H1 (cell line): ENCODE measurements around the gene SGK1. TPM values are rescaled to one million over a fixed set of nuclear protein-coding genes. Genes with fewer than 3 reads are reported as not detected.

Experiments
- CTCF ChIA-PET: fragments of 300-600 bp; sonication (Branson Sonifier 250); formaldehyde crosslinking; loops from one replicate; lab custom pipeline; 2021; ENCODE audit not compliant: partially characterized antibody; lab: Charles Lee
- POLR2A ChIA-PET: fragments of 300-600 bp; sonication (Branson Sonifier 250); formaldehyde crosslinking; loops from one replicate; lab custom pipeline; 2021; ENCODE audit warnings: inconsistent platforms; ENCODE audit not compliant: partially characterized antibody; lab: Charles Lee
- DNase-seq, 2 experiments: peaks; one replicate each; pipeline versions ENCODE4 v3.0.0 to v3.0.0-alpha.2; 2010 to 2022; ENCODE audit warnings: low spot score in 2 of 2, low read depth in 1 of 2, mixed read lengths in 1 of 2
- FAIRE-seq: peaks from 2 replicates; lab custom pipeline; 2011; peaks lifted over from hg19 to GRCh38; lab: Jason Lieb, UNC
- H2AFZ ChIP-seq: 2 replicates; pipeline ENCODE4 v1.8.1; 2012; ENCODE audit warnings: low read length, inconsistent platforms
- H2AK5ac ChIP-seq: 2 replicates; pipeline ENCODE4 v1.6.1; 2013; ENCODE audit warnings: low read depth, low read length
- H2BK120ac ChIP-seq: replicated peaks from 2 replicates; pipeline ENCODE3; 2013; ENCODE audit warnings: low read depth, low read length, inconsistent platforms
- H2BK12ac ChIP-seq: 2 replicates; pipeline ENCODE4 v1.6.1; 2013; ENCODE audit warnings: low read depth, low read length
- H2BK15ac ChIP-seq: 2 replicates; pipeline ENCODE4 v1.6.1; 2013; ENCODE audit warnings: low read length
- H2BK20ac ChIP-seq: 2 replicates; pipeline ENCODE4 v1.6.1; 2013; ENCODE audit warnings: low read length
- H2BK5ac ChIP-seq: 2 replicates; pipeline ENCODE4 v1.6.1; 2013; ENCODE audit warnings: low read depth, low read length
- H3K14ac ChIP-seq: 2 replicates; pipeline ENCODE4 v1.6.1; 2013; ENCODE audit warnings: inconsistent platforms; ENCODE audit not compliant: insufficient read length
- H3K18ac ChIP-seq: 2 replicates; pipeline ENCODE4 v1.6.1; 2013; ENCODE audit warnings: low read length; ENCODE audit errors: extremely low read depth
- H3K23ac ChIP-seq: 2 replicates; pipeline ENCODE4 v1.6.1; 2013; ENCODE audit warnings: inconsistent platforms; ENCODE audit not compliant: insufficient read length
- H3K23me2 ChIP-seq: 2 replicates; pipeline ENCODE4 v1.6.1; 2013; ENCODE audit warnings: low read depth, low read length
- H3K27ac ChIP-seq: 2 replicates; pipeline ENCODE4 v1.6.1; 2011; ENCODE audit warnings: low read depth, low read length, inconsistent platforms
- H3K27me3 ChIP-seq, 4 experiments: replicated peaks in 1 of 4; 1 replicate in 1 of 4; 2 replicates in 3 of 4; pipeline versions ENCODE4 v1.6.1 to v1.8.1; 2011 to 2013; ENCODE audit warnings: low read length in 3 of 4, mild to moderate bottlenecking in 3 of 4, inconsistent platforms in 2 of 4, mixed read lengths in 2 of 4, moderate library complexity in 1 of 4; ENCODE audit not compliant: control insufficient read depth in 3 of 4, insufficient read depth in 3 of 4; ENCODE audit errors: extremely low read depth in 1 of 4
- H3K36me3 ChIP-seq, 4 experiments: 2 replicates each; pipeline versions ENCODE4 v1.6.1 to v1.8.1; 2011 to 2013; ENCODE audit warnings: mild to moderate bottlenecking in 4 of 4, low read length in 3 of 4, moderate library complexity in 2 of 4, control low read depth in 1 of 4, inconsistent platforms in 1 of 4; ENCODE audit not compliant: insufficient read depth in 4 of 4, control insufficient read depth in 2 of 4
- H3K4ac ChIP-seq: replicated peaks from 2 replicates; pipeline ENCODE3; 2013; ENCODE audit warnings: low read length, low read depth, mixed read lengths, inconsistent platforms; ENCODE audit not compliant: insufficient read length
- H3K4me1 ChIP-seq, 4 experiments: replicated peaks in 1 of 4; 1 replicate in 1 of 4; 2 replicates in 3 of 4; pipeline versions ENCODE4 v1.6.1 to v1.8.1; 2011 to 2013; ENCODE audit warnings: low read length in 3 of 4, inconsistent platforms in 2 of 4, mixed read lengths in 1 of 4; ENCODE audit not compliant: insufficient read depth in 4 of 4, control insufficient read depth in 3 of 4
- H3K4me2 ChIP-seq, 2 experiments: 2 replicates each; pipeline versions ENCODE4 v1.6.1 to v1.8.1; 2011 to 2013; ENCODE audit warnings: low read depth in 2 of 2, low read length in 2 of 2, control low read depth in 1 of 2, inconsistent platforms in 1 of 2, mild to moderate bottlenecking in 1 of 2; ENCODE audit not compliant: insufficient read depth in 1 of 2
- H3K4me3 ChIP-seq, 4 experiments: fragments of 200-600, 300-600 bp in 1 of 4; sonication (generic), shearing (Covaris generic), sonication (Bioruptor Twin) in 1 of 4; 2 replicates each; pipeline versions ENCODE4 v1.5.1 to v1.8.1; 2011 to 2016; ENCODE audit warnings: low read length in 4 of 4, low read depth in 3 of 4, control low read depth in 2 of 4, inconsistent platforms in 2 of 4, mild to moderate bottlenecking in 2 of 4, mixed read lengths in 1 of 4, moderate library complexity in 1 of 4; ENCODE audit not compliant: insufficient read depth in 2 of 4; ENCODE audit errors: extremely low read depth in 1 of 4
- H3K56ac ChIP-seq: replicated peaks from 2 replicates; pipeline ENCODE3; 2013; ENCODE audit warnings: low read depth, mild to moderate bottlenecking, mixed read lengths, low read length, inconsistent platforms; ENCODE audit not compliant: insufficient read length
- H3K79me1 ChIP-seq: 2 replicates; pipeline ENCODE4 v1.6.1; 2013; ENCODE audit warnings: low read depth, low read length, control low read depth
- H3K79me2 ChIP-seq, 2 experiments: 2 replicates each; pipeline versions ENCODE4 v1.6.1 to v1.8.1; 2012 to 2013; ENCODE audit warnings: low read length in 2 of 2, mild to moderate bottlenecking in 2 of 2, inconsistent platforms in 1 of 2; ENCODE audit not compliant: insufficient read depth in 2 of 2, control insufficient read depth in 1 of 2
- H3K9ac ChIP-seq, 4 experiments: replicated peaks in 1 of 4; 1 replicate in 1 of 4; 2 replicates in 3 of 4; pipeline versions ENCODE4 v1.6.1 to v1.8.1; 2011 to 2013; ENCODE audit warnings: low read depth in 3 of 4, low read length in 3 of 4, control low read depth in 2 of 4, mild to moderate bottlenecking in 2 of 4, moderate library complexity in 2 of 4, inconsistent platforms in 1 of 4; ENCODE audit errors: extremely low read depth in 1 of 4
- H3K9me3 ChIP-seq, 2 experiments: 2 replicates each; pipeline versions ENCODE4 v1.6.1 to v1.8.1; 2012 to 2013; ENCODE audit warnings: mild to moderate bottlenecking in 2 of 2, moderate library complexity in 2 of 2, control low read depth in 1 of 2, inconsistent platforms in 1 of 2, low read depth in 1 of 2, low read length in 1 of 2, mixed read lengths in 1 of 2; ENCODE audit not compliant: insufficient read depth in 2 of 2
- H4K20me1 ChIP-seq, 2 experiments: replicated peaks in 1 of 2; 2 replicates each; pipeline versions ENCODE3 to v1.8.1; 2011 to 2013; ENCODE audit warnings: inconsistent platforms in 2 of 2, low read length in 2 of 2, mild to moderate bottlenecking in 1 of 2; ENCODE audit not compliant: insufficient read depth in 2 of 2, control insufficient read depth in 1 of 2
- H4K5ac ChIP-seq: 2 replicates; pipeline ENCODE4 v1.6.1; 2013; ENCODE audit warnings: low read length, low read depth, mixed read lengths, inconsistent platforms; ENCODE audit not compliant: insufficient read length
- H4K8ac ChIP-seq: 2 replicates; pipeline ENCODE4 v1.8.0; 2013; ENCODE audit warnings: mild to moderate bottlenecking, moderate library complexity, low read length, inconsistent platforms; ENCODE audit not compliant: insufficient read depth; ENCODE audit errors: extremely low read depth
- H4K91ac ChIP-seq: replicated peaks from 2 replicates; pipeline ENCODE3; 2013; ENCODE audit warnings: low read length, mixed read lengths, inconsistent platforms; ENCODE audit not compliant: insufficient read length
- BACH1 ChIP-seq: IDR thresholded peaks from 2 replicates; pipeline ENCODE4 v1.6.1; 2012; ENCODE audit warnings: low read length, improper control_type of control experiment
- BRCA1 ChIP-seq: IDR thresholded peaks from 2 replicates; pipeline ENCODE4 v1.6.1; 2012; ENCODE audit warnings: low read depth, low read length, improper control_type of control experiment
- CHD1 ChIP-seq: IDR thresholded peaks from 2 replicates; pipeline ENCODE4 v1.6.1; 2012; ENCODE audit warnings: low read depth, low read length, improper control_type of control experiment
- KDM4A ChIP-seq: IDR thresholded peaks from one replicate; pipeline ENCODE4 v1.7.1; 2012; ENCODE audit warnings: low read depth, mild to moderate bottlenecking, moderate library complexity, low read length, inconsistent platforms; ENCODE audit not compliant: severe bottlenecking
- POLR2AphosphoS5 ChIP-seq: IDR thresholded peaks from 2 replicates; pipeline ENCODE4 v1.6.1; 2011; ENCODE audit warnings: low read depth, low read length
- SIRT6 ChIP-seq: IDR thresholded peaks from one replicate; pipeline ENCODE4 v1.7.1; 2012; ENCODE audit warnings: low read length, inconsistent platforms
- SP4 ChIP-seq: IDR thresholded peaks from 2 replicates; pipeline ENCODE4 v1.6.1; 2012; ENCODE audit warnings: low read length, inconsistent platforms
- WGBS, 2 experiments: shearing (Covaris generic) in 1 of 2; methylation state at CpG; one replicate each; pipeline versions ENCODE4 v1.1.6 to v1.1.7; 2013 to 2015; ENCODE audit warnings: low lambda C conversion rate in 2 of 2, mixed read lengths in 2 of 2, inconsistent platforms in 1 of 2, low coverage in 1 of 2, missing lambda C conversion rate in 1 of 2; ENCODE audit not compliant: insufficient replicate concordance in 2 of 2, insufficient coverage in 1 of 2, insufficient read length in 1 of 2; ENCODE audit errors: extremely low coverage in 1 of 2, missing lambda C conversion rate in 1 of 2; 5-methylcytosine and 5-hydroxymethylcytosine counted together
- polyA plus RNA-seq, 7 experiments: library from polyadenylated mRNA; depleted of rRNA in 3 of 7; stranded (reverse) in 5 of 7; unstranded in 2 of 7; fragments of >200 nt in 5 of 7; fragments of 200-250 nt in 2 of 7; gene quantifications; 1 replicate in 5 of 7; 2 replicates in 1 of 7; 4 replicates in 1 of 7; pipeline versions ENCODE4 v1.2.1 to v1.2.3, GENCODE V29; 2011 to 2013; ENCODE audit warnings: missing spikeins in 2 of 7, mixed read lengths in 2 of 7
- total RNA-seq: library from RNA; stranded (reverse); fragmentation: NEBNext Ultra II Directional; extraction: Animal tissue kit (Norgen Biotek cat#: 25700); gene quantifications from 2 replicates; pipeline ENCODE4 v1.2.1, GENCODE V29; 2021
- TF ChIP-seq, protein P1 (sequence below): IDR thresholded peaks from 2 replicates; pipeline ENCODE4 v1.6.1; 2012; ENCODE audit warnings: inconsistent platforms
- TF ChIP-seq, protein P2 (sequence below): IDR thresholded peaks from 2 replicates; pipeline ENCODE4 v1.6.1; 2012; ENCODE audit warnings: inconsistent platforms

SGK1 gene
- total and polyA plus RNA-seq, 2 of the 8 experiments (the other 6 are each of a cell fraction or from before 2014, with no cell fraction given): 14.5 to 18.4 TPM

DNA sequence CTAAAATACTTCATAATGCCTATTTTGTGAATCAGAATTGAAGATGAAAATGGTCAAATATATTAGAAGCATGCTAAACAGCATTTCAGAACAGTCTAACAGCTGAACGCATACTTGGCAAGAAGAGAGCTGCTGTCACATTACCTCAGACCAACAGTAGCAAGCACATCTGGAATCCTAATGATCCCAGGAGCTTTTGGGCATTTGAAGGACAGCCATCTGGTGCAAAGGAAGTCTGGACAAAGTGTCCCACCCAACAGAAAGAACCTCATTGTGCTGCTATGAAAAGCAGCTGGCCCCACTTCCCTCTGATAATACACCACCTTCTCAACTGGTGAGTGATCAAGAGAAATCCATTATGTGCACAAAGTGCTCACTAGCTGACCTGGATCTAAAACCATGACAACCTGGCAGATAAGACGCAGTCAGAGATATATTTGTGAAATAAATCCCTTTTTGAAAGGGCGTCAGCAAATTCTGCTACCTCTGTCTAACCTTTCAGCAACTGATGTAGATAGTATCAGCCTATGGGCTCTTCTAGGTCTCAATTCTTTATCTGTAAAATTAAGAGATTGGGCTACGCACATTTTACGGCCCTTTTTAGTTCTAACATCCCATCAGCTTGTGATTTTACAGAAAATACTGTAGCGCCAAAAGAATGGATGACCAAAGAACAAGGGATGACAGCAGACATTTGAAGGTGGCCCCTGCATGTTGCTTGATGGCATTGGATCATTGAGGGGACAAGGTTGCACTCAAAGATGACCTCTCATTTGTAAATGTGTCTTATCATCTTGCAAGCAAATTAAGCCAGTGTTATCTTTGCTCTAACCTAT lies 78.7 kb downstream of the SGK1 start:
- Histone ChIP-seq H2BK120ac (no peak overlapping the region), H3K79me1 (no peaks in the 10 kb centered on the region), H3K23me2 (no peaks in the 10 kb centered on the region), H3K14ac (no peak overlapping the region), H3K9ac (no peak overlapping the region), H3K18ac (no peak overlapping the region), H3K27me3 (no peaks in the 10 kb centered on the region; a peak in 1 of 7 replicates), H4K91ac (no peak overlapping the region), H2BK12ac (no peak overlapping the region), H3K79me2 (no peaks in the 10 kb centered on the region), H3K4ac (no peak overlapping the region), H2BK20ac (no peak overlapping the region), H3K9me3 (no peaks in the 10 kb centered on the region), H4K8ac (no peak overlapping the region), H4K20me1 (no peaks in the 10 kb centered on the region), H4K5ac (no peak overlapping the region), H3K4me3 (no peak overlapping the region), H2AFZ (no peak overlapping the region), H3K36me3 (no peaks in the 10 kb centered on the region), H3K23ac (no peak overlapping the region), H3K27ac (no peak overlapping the region), H2BK5ac (no peak overlapping the region), H3K56ac (no peak overlapping the region), H3K4me2 (no peak overlapping the region), H3K4me1 (no peaks in the 10 kb centered on the region), H2AK5ac (no peak overlapping the region), H2BK15ac (no peak overlapping the region)
- 71% methylated on average over 6 of the region's 6 CpGs; no CpG with 5 or more reads in 1 of the 2 experiments for WGBS, 2 experiments
- FAIRE-seq (no peak), DNase-seq (no peak)
- ChIA-PET CTCF (interaction anchor here (1.3 kb wide), 1 partner anchor 83 kb away, joined by 4 read pairs; no protein-coding TSS in a partner anchor), POLR2A (no interaction called here)
- no peak for TF ChIP-seq POLR2AphosphoS5
- no peak for TF ChIP-seq BACH1
- TF ChIP-seq, protein P1, sequence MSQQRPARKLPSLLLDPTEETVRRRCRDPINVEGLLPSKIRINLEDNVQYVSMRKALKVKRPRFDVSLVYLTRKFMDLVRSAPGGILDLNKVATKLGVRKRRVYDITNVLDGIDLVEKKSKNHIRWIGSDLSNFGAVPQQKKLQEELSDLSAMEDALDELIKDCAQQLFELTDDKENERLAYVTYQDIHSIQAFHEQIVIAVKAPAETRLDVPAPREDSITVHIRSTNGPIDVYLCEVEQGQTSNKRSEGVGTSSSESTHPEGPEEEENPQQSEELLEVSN: no peak
- TF ChIP-seq, protein P2, sequence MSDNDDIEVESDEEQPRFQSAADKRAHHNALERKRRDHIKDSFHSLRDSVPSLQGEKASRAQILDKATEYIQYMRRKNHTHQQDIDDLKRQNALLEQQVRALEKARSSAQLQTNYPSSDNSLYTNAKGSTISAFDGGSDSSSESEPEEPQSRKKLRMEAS: no peak
- no peak for TF ChIP-seq BRCA1
- no peak for TF ChIP-seq SIRT6
- no peak for TF ChIP-seq KDM4A
- no peak for TF ChIP-seq CHD1
- no peak for TF ChIP-seq SP4
